ENCODE data around the gene NAA15. TPM values are rescaled to one million over a fixed set of nuclear protein-coding genes. Genes with fewer than 3 reads are reported as not detected.

The NAA15 gene
- total and polyA plus RNA-seq, 2 of the 8 experiments (the other 6 are each of a cell fraction or from before 2014, with no cell fraction given): 9.7 to 124 TPM

GRCh38 chr4:139316733-139317132 lies 15.4 kb downstream of the NAA15 start:
- Histone ChIP-seq H3K23ac (ENCODE audit: insufficient read length) (no peak overlapping the region), H3K4ac (replicated peaks; ENCODE audit: insufficient read length, low read depth, low read length) (no peak overlapping the region), H4K5ac (ENCODE audit: insufficient read length, low read depth, low read length) (no peak overlapping the region), H3K14ac (ENCODE audit: insufficient read length) (no peak overlapping the region), H3K36me3 (ENCODE audit: control insufficient read depth in 2 of 4, insufficient read depth in 4 of 4, low read length in 3 of 4) (no peaks in the 10 kb centered on the region; a peak in 1 of 8 replicates), H3K23me2 (ENCODE audit: low read depth, low read length) (no peaks in the 10 kb centered on the region), H2BK20ac (ENCODE audit: low read length) (no peak overlapping the region), H3K9me3 (ENCODE audit: insufficient read depth in 2 of 2, low read depth in 1 of 2, low read length in 1 of 2) (no peaks in the 10 kb centered on the region), H3K27ac (ENCODE audit: low read depth, low read length) (no peak overlapping the region), H3K18ac (ENCODE audit: extremely low read depth, low read length) (no peak overlapping the region), H2AK5ac (ENCODE audit: low read depth, low read length) (no peak overlapping the region), H3K79me2 (ENCODE audit: control insufficient read depth in 1 of 2, insufficient read depth in 2 of 2, low read length in 2 of 2) (peaks cover 56 to 100% of the 10 kb centered on the region in 2 experiments), H3K27me3 (replicated peaks in 1 of 4; ENCODE audit: control insufficient read depth in 3 of 4, extremely low read depth in 1 of 4, insufficient read depth in 3 of 4, low read length in 3 of 4) (no peaks in the 10 kb centered on the region), H4K91ac (replicated peaks; ENCODE audit: insufficient read length, low read length) (no peak overlapping the region), H2BK12ac (ENCODE audit: low read depth, low read length) (no peak overlapping the region), H3K56ac (replicated peaks; ENCODE audit: insufficient read length, low read depth, low read length) (no peak overlapping the region), H2BK120ac (replicated peaks; ENCODE audit: low read depth, low read length) (no peak overlapping the region), H4K20me1 (replicated peaks in 1 of 2; ENCODE audit: control insufficient read depth in 1 of 2, insufficient read depth in 2 of 2, low read length in 2 of 2) (peaks cover 9 to 19% of the 10 kb centered on the region in 2 experiments), H3K9ac (replicated peaks in 1 of 4; ENCODE audit: extremely low read depth in 1 of 4, low read depth in 3 of 4, low read length in 3 of 4) (no peak overlapping the region), H2AFZ (ENCODE audit: low read length) (no peak overlapping the region), H3K4me1 (replicated peaks in 1 of 4; ENCODE audit: control insufficient read depth in 3 of 4, insufficient read depth in 4 of 4, low read length in 3 of 4) (peaks cover 5 to 10% (median 5%) of the 10 kb centered on the region in 4 experiments), H3K4me3 (ENCODE audit: extremely low read depth in 1 of 4, insufficient read depth in 2 of 4, low read depth in 3 of 4, low read length in 4 of 4) (no peak overlapping the region), H2BK5ac (ENCODE audit: low read depth, low read length) (0 out of 2 replicates have a peak overlapping the region, but pooled peaks have one; percentile 35), H3K4me2 (ENCODE audit: insufficient read depth in 1 of 2, low read depth in 2 of 2, low read length in 2 of 2) (no peak overlapping the region), H4K8ac (ENCODE audit: extremely low read depth, insufficient read depth, low read length) (no peak overlapping the region), H3K79me1 (ENCODE audit: low read depth, low read length) (no peaks in the 10 kb centered on the region; the same call in 1 of the 2 replicates), H2BK15ac (ENCODE audit: low read length) (no peak overlapping the region)
- ChIA-PET POLR2A (ENCODE audit: partially characterized antibody) (interaction anchor here (0.9 kb wide), 1 partner anchor 16 kb away, joined by 7 read pairs; the partner anchor contains the start of gene NAA15), CTCF (ENCODE audit: partially characterized antibody) (no interaction called here)
- DNase-seq (ENCODE audit: low read depth in 1 of 2, low spot score in 2 of 2) (no peak), FAIRE-seq (no peak)
- WGBS, 2 experiments (ENCODE audit: extremely low coverage in 1 of 2, insufficient coverage in 1 of 2, insufficient read length in 1 of 2, insufficient replicate concordance in 2 of 2, low coverage in 1 of 2, low lambda C conversion rate in 2 of 2, missing lambda C conversion rate in 1 of 2): 98% methylated on average over 2 of the region's 2 CpGs; no CpG with 5 or more reads in 1 of the 2 experiments
- TF ChIP-seq RNF2 (IDR thresholded peaks at IDR 0.05; ENCODE audit: borderline replicate concordance, low read depth, low read length, missing control alignments, poor library complexity, severe bottlenecking) (no peak), EP300 (IDR thresholded peaks at IDR 0.05; ENCODE audit: borderline replicate concordance in 1 of 2, low read depth in 2 of 2, low read length in 2 of 2) (no peak)

Data from H1 (cell line).